ENCODE data around the gene CRADD.
"Not testable (repeated sequence)": the region's sequence is repeated elsewhere in the genome, so short reads cannot be mapped to it uniquely, and the experiment has no call there.

CRADD gene

DNA sequence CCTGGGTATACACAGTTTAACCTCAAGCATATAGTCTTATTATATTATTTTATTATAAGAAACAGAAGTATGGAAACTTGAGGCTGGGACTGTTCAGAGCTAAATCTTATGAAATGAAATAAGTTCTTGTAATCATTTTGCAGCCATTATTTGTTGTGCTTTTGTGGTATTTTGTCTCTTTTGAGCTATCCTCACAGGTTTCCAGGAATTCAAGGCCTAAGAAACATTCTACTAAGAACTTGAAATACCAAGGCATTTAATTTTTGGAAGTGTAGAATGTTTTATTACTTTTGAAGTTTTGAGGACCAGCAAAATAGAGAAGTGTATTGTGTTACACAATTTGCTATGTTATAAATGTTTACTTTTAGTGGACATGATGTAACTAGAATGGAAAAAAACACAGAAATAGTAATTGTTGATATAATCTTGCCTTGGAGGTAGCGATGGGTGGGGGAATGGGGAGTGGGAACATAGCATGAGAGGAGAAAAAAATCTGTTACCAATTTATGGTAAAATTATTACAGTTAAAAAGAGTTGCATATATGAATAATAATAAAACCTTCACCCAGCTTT lies 81.7 kb downstream of the CRADD start:
- no peak for DNase-seq (ENCODE audit: low spot score)

DNA sequence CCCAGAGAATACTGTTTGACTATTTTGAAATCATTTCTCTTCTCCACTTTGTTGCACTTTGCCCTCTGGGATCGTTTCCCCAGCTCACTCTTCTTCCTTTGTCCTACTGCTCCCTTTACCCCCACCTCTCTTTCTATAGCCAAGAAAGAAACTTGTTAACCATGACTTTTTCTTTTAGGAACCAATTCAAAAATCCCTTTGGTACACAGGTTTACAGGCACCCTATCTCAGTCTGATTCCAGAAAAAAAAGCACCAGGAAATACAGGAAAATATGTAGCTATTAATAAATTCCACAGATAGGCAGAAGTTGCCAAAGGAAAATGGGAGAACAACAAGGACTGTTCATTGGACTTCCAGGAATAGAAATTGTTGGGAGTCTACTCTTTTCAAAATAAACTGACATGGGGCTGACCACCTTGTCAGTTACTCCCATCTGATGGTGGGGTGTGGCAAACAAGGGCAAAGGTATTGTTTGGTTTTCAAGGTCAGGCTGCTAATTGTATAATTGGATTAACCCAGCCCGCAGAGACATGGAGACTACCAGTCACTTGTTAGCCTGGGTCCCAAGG lies 82.4 kb downstream of the CRADD start:
- DNase-seq (ENCODE audit: low spot score), result no peak

DNA sequence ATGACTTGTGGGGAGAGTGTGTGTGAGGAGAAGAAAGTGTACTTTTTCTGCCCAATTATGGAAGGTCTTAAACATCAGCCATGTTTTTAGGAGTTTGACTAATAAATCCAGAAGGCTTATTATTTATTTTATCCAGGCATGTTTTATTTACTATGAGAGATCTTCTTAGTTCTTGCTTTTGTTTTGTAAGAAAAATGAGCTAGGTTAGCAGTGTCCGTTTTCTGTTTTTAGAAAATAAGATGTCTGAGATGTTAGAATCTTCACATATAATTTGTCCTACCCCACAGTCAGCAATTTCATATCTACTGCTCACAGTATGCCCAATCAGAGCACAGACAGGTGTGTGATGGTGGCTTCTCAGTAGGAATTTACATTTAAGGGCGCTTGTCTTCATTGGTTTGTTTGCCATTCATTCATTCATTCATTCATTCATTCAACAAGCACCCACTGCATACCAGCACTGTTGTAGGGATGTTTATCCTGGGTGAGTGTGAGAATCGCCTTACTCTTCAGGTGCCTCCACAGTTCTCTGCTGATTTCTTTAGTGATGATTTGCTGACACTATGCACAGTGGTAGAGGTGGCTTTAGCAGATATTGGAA lies 83.2 kb downstream of the CRADD start:
- DNase-seq (ENCODE audit: low spot score), result no peak

DNA sequence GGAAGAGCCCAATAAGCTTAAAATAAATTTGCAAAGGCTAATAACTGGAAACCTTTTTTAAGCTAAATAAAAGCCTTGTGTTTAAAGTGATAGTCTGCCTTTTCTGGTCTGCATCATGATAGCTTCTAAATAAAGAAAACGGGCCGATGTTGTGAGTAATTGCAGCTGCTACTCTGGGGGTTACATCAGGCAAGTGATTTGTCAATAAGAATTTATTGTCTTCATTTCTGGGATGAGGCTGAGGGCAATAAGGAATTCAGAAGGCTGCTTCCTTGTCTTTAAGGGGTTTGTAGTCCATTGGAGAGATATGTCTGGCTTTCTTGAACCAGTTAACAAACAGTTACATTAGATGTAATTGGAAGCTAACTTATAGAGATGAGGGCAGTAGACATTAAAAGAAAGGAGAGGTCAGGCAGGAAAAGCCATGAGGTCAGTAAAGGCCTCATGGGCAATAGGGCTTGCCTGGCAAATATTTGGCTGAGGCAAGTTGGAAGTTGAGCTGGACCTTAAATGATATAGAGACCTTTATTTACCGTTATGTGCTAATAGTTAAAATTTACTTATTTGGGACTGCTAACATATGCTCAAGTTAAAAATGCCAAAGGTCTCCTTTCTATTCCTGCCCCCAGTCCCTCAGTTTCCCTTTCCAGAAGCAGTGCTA lies 85.0 kb downstream of the CRADD start:
- DNase-seq (ENCODE audit: low spot score), result no peak

DNA sequence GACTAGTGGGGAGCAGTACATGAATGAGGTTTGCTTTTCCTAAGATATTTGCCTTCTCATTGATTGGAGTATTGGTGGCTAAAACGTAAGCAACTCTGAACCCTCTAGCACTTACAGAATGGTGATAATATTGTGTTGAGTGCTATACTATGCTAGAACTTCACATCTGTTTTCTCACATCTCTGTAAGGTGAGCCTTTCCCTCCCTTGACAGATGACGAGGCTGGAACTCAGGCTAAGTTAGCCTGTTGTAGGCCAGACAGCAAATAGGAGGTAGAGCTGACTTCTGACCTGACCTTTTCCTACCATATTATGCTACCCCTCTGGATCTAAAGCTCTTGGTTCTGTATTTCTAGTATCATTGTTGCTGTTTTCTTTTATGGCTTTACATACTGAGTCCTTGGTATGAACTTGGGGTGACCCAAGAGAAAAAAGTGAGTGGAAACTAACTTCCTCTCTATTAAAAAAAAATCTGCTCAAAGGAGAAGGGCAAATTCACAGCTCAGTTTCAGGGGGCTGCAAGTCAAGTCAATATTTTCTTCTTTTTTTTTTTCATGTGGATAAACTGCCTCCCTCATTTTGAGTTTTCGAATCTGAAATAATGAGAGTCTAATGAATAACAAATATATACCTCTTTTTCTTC lies 85.9 kb downstream of the CRADD start:
- no peak for DNase-seq (ENCODE audit: low spot score)

DNA sequence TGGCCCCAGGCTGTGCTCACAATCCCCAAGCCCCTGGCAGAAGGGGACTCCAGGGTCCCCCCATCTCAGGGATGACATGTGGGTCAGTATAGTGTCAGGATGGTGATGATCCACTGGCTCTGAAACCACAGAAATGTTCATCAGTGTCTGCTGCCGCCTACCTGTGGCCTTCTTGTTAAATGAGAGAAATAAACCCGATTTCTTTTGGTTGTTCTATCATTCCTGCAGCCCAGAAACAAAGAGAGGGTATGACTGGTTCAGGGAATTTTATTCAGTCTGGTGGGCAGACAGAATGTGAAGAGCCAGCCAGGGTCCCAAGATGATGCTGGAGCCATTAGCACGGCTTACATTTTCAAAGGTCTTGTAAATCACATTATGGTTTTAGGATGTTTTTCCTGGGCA lies 86.6 kb downstream of the CRADD start:
- DNase-seq (ENCODE audit: low spot score), result no peak

DNA sequence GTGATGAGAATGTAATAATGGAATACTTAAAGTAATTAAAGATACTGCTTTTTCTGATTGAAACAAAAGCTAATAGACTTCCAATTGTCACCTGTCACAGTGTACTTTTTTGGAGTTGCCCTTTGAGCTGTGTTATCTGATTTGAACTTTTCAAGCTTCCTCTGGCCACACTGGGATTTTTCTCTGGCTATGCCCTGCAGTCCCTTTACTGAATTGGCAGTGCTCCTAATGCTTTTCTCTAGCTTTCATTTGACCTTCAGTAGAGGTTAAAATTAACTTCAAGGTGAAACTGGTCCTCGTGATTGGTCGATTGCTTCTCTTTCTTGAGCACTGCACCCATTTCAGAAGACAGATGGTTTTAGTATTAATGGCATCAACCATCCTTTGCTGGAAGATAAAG lies 89.2 kb downstream of the CRADD start:
- DNase-seq (ENCODE audit: low spot score), result no peak

DNA sequence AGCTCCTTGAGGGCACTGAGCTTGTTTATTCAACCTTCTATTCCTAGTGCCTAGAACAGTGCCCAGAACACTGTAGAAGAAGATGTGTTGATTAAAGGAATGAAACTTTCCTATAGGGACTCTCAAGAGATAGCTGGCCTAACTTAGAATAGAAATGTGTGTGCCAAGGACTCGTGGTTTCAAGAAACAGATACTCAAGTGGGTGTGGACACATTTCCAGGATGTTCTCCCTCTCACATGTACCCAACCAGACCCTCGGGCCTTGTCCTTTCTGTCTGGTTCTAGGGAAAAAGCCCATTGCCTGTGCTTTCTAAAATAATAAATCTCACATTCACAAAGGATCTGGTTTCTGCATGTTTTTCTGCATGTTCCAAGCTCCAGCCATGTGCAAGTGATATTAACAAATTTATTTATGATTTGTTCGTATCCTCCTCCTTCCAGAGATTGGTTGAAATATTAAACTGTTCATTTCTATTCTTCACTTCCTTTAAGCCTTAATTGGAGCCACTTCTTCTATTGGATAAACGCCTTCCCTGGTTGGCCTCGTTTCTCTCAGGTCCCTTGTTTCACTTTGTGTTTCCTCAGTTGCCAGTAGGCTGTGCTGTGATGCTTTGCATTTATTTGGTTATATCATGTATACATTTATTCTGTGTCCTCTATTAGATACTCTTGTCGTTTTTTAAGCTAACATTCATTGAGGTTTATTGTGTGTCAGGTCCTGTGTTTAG lies 89.8 kb downstream of the CRADD start:
- no peak for DNase-seq (ENCODE audit: low spot score)

DNA sequence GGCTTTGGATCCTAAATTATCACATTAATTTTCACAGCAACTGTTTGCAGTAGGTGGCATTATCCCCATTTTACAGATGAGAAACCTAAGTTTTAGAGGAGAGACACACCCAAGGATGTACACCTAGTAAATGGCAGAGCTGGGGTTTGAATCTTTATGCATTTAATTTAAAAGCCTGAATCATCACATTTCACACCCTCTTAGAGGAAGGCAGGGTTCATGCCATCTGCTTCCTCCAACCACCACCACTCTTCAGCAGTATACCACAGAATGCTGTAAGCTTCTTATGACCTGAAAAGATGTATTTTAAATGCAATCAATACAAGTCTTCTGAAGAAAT lies 90.3 kb downstream of the CRADD start:
- DNase-seq (ENCODE audit: low spot score), result no peak

DNA sequence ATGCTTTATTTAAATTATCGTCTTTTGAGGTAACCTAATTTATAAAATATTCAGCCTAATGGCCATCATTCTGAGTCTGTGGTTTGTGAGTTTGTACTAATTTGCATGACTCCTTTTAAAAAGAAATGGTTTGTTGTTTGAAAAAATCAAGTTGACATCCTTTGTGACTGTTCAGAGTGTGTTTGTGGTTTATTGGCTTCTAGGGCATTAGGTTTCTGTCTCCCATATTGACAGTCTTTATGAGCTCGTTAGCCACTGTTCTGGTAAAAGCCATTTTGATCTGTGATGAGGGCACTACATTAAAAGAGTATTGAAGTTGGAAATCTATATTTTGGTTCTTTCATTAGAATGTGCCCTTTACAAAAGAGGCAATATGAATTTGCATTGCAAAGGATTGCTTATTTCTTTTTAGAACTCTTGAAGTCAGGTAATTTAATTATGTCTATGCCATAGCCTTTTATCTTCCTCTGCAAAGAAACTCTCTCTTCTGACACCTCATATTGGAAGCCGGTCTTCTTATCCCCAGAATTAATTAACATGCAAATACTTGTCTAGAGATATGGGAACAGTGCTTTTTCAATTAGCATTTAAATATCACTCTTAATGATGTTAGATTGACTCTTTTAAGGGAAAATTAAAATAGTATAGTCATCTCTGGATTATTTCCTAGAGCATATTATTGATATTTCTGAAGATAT lies 95.0 kb downstream of the CRADD start:
- no peak for DNase-seq (ENCODE audit: low spot score)

DNA sequence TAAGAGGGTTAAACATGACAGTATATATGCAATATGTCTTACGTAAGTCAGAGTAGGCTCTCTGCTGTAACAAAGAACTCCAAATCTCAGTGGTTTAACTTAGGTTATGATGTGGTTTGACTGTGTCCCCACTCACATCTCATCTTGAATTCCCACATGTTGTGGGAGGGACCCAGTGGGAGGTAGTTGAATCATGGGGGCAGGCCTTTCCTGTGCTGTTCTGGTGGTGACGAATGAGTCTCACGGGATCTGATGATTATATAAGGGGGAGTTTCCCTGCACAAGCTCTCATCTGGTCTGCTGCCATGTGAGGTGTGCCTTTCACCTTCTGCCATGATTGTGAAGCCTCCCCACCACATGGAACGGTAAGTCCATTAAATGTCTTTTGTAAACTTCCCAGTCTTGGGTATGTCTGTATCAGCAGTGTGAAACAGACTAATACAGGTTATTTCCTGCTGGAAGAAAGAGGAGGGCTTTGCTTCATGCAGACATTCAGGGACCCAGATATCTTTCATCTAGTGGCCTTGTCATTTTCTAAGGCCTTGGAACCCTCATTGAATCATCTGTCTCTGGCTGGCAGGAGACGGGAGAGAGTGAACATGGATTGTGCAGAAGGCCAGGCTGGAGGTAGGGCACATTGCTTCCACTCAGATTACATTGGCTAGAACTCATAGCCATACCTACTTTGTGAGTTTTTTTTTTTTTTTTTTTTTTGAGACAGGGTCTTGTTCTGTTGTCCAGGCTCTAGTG lies 96.1 kb downstream of the CRADD start:
- no peak for DNase-seq (ENCODE audit: low spot score)

DNA sequence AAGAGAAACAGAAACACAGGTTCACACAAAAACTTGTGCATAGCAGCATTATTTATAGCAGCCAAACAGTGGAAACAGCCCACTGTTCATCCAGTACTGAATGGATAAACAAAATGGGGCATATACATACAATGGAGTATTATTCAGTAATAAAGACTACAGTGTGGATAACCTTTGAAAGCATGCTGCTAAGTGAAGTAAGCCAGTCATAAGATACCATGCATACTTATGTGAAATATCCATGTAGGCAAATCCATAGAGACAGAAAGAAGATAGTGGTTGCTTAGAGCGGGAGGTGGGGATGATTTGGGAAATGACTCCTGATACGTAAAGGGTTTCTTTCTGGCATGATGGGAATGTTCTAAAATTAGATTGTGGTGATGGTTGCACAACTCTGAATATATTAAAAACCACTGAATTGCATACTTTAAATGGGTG lies 99.4 kb downstream of the CRADD start:
- no peak for DNase-seq (ENCODE audit: low spot score)

DNA sequence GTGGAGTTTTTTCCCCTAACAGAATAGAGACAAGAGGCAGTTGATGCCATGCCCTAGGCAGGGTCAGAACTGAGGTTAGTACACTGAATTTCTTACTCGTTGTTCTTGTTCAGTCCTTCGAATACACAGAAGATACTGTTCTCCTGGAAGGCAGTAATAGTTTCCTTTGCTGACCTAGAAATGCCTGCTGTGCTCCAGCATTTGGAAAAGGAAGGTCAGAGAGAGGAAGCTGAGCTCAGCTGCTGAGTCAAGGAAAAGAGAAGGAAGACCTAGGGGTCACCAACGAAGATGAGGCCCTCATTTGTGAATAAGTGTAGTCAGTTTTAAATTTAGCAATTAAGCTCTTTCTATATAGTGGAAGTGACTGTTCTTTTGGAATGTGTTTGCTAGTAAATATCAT lies 100.1 kb downstream of the CRADD start:
- no peak for DNase-seq (ENCODE audit: low spot score)

DNA sequence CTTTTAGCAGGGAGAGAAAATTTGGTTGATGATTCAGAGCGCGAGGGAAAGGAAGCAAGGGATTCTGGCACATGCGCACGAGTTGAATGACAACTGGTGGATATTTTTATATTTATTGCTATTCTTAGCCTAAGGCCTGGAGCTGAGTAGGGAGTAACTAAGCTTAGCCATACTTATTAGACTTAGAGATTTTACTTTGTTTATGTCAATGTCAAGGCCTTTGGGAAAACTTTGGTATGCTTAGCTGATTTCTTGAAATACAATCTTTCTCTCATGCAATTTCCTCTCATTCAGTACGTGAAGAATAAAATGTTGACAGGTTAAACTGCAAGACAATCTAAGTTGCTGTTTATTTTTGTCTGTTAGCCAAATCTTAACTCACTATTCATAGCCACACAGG lies 101.1 kb downstream of the CRADD start:
- no peak for DNase-seq (ENCODE audit: low spot score)

DNA sequence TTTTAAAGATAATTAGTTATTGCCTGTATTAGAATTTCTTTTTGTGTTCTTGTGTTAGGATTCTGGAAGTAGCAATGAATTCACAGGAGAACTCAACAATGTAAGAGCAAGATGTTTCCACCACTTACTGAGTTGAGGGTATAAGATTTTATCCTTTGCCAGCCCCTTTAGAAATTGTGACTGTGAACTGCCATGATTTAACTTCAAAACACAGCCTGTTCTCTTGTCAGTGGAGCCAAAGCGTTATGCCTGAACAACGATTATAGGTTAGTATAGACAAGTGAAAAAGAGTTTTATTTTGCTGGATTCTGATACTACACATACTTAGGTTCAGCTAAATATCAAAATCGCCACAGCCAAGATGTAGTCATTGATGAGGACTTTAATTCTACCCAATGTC lies 101.6 kb downstream of the CRADD start:
- DNase-seq (ENCODE audit: low spot score), result no peak

DNA sequence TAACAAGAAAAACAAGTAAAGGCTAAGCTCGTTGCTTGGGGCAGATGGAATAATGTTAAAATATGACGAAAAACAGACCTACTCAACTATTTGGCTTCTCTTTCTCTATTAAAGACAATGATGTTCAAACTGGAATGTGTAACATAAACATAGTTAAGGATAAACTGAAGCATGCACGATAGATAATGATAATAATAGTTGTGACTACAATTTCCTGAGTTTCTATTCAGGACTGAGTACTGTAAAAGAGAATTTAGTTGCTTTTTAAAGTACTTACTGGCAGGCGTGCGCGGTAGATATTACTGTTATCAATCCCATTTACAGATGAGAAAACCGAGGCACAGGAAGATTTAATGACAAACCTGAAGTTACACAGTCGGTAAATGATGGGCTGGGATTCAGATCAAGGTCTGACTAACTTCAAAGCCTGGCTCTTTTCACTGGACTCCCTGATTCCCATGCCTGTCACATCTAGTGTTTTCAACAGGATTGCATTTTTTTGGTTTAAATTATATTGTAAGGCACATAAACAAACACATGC lies 103.0 kb downstream of the CRADD start:
- DNase-seq (ENCODE audit: low spot score), result no peak

DNA sequence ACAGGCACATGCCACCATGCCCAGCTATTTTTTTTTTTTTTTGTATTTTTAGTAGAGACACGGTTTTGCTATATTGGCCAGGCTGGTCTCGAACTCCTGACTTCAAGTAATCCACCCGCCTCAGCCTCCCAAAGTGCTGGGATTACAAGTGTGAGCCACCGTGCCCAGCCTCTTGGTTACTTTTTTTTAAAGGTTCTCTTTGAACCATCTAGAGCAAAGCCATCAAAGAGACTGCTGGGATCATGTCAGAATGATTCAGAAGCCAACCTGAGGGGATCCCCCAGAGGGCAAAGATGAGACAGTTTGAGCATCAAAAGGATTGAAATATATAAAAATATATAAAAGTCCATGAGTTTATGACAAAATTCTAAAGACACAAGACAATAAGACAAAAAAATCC lies 103.7 kb downstream of the CRADD start:
- not testable (repeated sequence) for DNase-seq (ENCODE audit: low spot score)

DNA sequence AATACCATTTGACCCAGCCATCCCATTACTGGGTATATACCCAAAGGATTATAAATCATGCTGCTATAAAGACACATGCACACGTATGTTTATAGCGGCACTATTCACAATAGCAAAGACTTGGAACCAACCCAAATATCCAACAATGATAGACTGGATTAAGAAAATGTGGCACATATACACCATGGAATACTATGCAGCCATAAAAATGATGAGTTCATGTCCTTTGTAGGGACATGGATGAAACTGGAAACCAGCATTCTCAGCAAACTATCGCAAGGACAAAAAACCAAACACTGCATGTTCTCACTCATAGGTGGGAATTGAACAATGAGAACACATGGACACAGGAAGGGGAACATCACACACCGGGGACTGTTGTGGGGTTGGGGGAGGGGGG lies 104.8 kb downstream of the CRADD start:
- DNase-seq (ENCODE audit: low spot score), result not testable (repeated sequence)

DNA sequence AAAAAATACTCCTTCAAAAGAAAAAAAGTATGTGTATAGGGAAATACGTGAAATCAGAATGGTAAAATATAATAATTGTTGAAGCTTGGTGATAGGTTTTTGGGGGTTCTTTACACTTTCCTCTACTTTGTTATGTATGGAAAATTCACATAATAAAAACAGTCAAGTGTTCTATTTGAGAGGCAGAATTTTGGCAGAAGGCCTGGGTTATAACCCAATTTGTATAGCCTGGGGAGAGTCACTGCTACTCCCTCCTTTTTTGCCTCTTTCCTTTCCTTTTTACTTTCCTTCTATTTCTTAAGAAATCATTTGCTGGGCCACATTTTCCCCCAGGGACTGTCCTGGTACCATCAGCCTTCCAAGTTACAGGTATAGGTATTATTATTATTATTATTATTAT lies 105.7 kb downstream of the CRADD start:
- no peak for DNase-seq (ENCODE audit: low spot score)

DNA sequence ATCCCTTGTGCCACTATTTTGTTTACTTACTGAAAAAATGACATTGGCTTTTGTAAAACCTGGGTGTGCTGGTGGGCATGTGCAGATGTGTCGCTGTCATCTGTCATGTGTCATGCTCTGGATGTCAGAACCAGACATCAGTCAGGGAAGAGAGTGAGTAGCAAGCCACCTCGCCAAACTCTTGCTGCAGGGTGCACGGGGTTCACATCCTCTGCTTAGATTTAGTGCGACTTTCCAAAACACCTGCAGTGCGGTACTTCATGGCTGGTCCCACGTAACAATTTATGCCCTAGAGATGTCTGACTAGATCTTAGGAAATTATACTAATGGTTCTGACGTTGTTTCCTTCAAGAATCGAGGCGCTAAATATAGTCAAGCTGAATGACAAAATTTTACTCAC lies 106.7 kb downstream of the CRADD start:
- DNase-seq (ENCODE audit: low spot score), result no peak
